Sigmoid colon (tissue), 4 donors: ENCODE results near the gene HEATR1.

Source experiments
- EP300 ChIP-seq, 4 donors: sonication (generic); formaldehyde crosslinking; IDR thresholded peaks; one replicate each; pipeline ENCODE4 v1.6.1; 2017; ENCODE audit warnings: antibody characterized with exemption in 4 of 4
- POLR2A ChIP-seq, 2 donors: fragments of 450-650 bp; IDR thresholded peaks; one replicate each; pipeline ENCODE4 v1.6.1; 2016; ENCODE audit warnings: antibody characterized with exemption in 2 of 2, mild to moderate bottlenecking in 2 of 2, moderate library complexity in 2 of 2
- TF ChIP-seq, protein P1 (sequence below), 4 experiments: fragments of 450-650 bp in 3 of 4; fragments of 200-600 bp in 1 of 4; IDR thresholded peaks; one replicate each; pipeline ENCODE4 v1.5.1; 2016 to 2019; ENCODE audit warnings: antibody characterized with exemption in 4 of 4, mild to moderate bottlenecking in 3 of 4, moderate library complexity in 2 of 4

DNA sequence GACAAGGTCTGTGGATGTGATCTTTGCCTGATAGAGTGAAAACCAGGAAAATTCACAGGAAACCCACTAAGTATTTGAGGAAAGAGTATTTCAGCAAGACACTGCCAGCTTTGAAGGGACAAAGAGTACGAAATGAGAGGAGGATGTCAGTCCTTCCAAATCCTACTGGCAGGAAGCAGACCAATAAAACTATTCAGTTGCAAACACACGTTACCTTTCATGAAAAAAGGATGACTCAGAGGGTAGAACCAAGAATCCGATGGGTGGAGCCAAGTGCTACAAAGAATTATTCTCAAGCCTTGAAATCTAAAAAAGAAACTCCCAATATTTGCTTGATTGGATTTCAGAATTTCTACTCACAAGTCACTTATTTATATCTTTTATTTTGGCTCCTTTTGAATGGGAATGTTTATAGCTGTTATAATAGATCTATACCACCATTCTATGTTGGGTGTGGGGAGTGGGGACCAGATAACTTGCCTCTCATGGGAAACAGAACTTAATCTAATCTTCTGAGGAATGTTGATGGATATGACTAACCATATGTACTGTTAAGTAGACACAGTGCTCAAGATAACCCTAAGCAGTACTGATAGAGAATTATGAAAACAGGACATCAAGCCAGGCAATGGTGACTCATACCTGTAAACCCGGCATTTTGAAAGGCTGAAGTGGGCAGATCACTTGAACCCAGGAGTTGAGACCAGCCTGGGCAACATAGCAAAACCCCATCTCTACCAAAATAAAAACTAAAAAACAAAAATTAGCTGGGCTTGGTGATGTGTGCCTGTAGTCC, 19.3 kb upstream of the HEATR1 start:
- TF ChIP-seq, protein P1, sequence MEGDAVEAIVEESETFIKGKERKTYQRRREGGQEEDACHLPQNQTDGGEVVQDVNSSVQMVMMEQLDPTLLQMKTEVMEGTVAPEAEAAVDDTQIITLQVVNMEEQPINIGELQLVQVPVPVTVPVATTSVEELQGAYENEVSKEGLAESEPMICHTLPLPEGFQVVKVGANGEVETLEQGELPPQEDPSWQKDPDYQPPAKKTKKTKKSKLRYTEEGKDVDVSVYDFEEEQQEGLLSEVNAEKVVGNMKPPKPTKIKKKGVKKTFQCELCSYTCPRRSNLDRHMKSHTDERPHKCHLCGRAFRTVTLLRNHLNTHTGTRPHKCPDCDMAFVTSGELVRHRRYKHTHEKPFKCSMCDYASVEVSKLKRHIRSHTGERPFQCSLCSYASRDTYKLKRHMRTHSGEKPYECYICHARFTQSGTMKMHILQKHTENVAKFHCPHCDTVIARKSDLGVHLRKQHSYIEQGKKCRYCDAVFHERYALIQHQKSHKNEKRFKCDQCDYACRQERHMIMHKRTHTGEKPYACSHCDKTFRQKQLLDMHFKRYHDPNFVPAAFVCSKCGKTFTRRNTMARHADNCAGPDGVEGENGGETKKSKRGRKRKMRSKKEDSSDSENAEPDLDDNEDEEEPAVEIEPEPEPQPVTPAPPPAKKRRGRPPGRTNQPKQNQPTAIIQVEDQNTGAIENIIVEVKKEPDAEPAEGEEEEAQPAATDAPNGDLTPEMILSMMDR (IDR thresholded peaks at IDR 0.05), result no peak
- no peak for TF ChIP-seq POLR2A (IDR thresholded peaks at IDR 0.05)
- TF ChIP-seq EP300 (IDR thresholded peaks at IDR 0.05), result no peak
